ENCODE results near the gene SAMHD1. TPM values are rescaled to one million over a fixed set of nuclear protein-coding genes. Genes with fewer than 3 reads are reported as not detected.
"Not testable (repeated sequence)": the region's sequence is repeated elsewhere in the genome, so short reads cannot be mapped to it uniquely, and the experiment has no call there.

Gene SAMHD1
- total RNA-seq, 2 experiments from 2014 or later, result 222 to 229 TPM

DNA sequence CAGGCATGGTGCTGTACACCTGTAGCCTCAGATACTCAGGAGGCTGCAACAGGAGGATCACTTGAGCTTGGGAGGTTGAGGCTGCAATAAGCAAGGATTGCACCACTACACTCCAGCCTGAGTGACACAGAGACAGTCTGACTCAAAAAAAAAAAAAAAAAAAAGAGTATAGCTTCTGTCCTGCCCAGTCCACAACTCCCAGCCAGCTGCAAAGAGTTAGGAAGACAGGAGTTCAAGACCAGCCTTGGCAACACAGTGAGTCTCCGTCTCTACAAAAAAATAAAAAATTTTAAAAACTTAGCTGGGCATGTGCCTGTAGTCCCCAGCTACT, 103.8 kb downstream of the SAMHD1 start:
- no peaks in the 10 kb centered on the region for H3K27me3 Mint-ChIP-seq
- POLR2A ChIA-PET, result interaction anchor here (0.7 kb wide), 1 partner anchor 11 kb away, joined by 3 read pairs; no protein-coding TSS in a partner anchor
- no peaks in the 10 kb centered on the region for H3K36me3 Mint-ChIP-seq
- no peak overlapping the region for H3K27ac Mint-ChIP-seq
- DNase-seq (no peak), ATAC-seq (ENCODE audit: low read depth) (no peak)
- peaks cover 12% of the 10 kb centered on the region for H3K4me1 Mint-ChIP-seq
- no peak overlapping the region for H3K4me3 Mint-ChIP-seq
- no peaks in the 10 kb centered on the region for H3K9me3 Mint-ChIP-seq

GRCh38 chr20:36847009-36847709, 104.3 kb downstream of the SAMHD1 start:
- Mint-ChIP-seq H3K9me3 (no peaks in the 10 kb centered on the region), H3K4me1 (peaks cover 15% of the 10 kb centered on the region), H3K27ac (peak overlapping the region; percentile 36), H3K4me3 (no peak overlapping the region), H3K36me3 (no peaks in the 10 kb centered on the region), H3K27me3 (no peaks in the 10 kb centered on the region)
- POLR2A ChIA-PET, result interaction anchor here (0.7 to 2.2 kb wide), 2 partner anchors 9 to 10 kb away, joined by 3 to 11 read pairs; no protein-coding TSS in a partner anchor
- ATAC-seq (ENCODE audit: low read depth), result no peak
- no peak for DNase-seq

GRCh38 chr20:36845288-36845971, 106.1 kb downstream of the SAMHD1 start:
- Mint-ChIP-seq H3K27me3 (no peaks in the 10 kb centered on the region), H3K27ac (no peak overlapping the region), H3K36me3 (no peaks in the 10 kb centered on the region), H3K4me1 (peaks cover 26% of the 10 kb centered on the region), H3K9me3 (no peaks in the 10 kb centered on the region), H3K4me3 (no peak overlapping the region)
- DNase-seq (no peak), ATAC-seq (ENCODE audit: low read depth) (no peak)
- POLR2A ChIA-PET, result interaction anchor here (1.8 to 2.2 kb wide), 2 partner anchors 10 to 11 kb away, joined by 11 to 12 read pairs; no protein-coding TSS in a partner anchor

- POLR2A ChIA-PET; DNase-seq; ATAC-seq (ENCODE audit: low read depth); H3K9me3 Mint-ChIP-seq; H3K27me3 Mint-ChIP-seq; H3K36me3 Mint-ChIP-seq: not testable (repeated sequence)
- Mint-ChIP-seq H3K27ac (peak overlapping the region; percentile 85), H3K4me3 (peak overlapping the region; percentile 38), H3K4me1 (peaks cover 30% of the 10 kb centered on the region)
Observed at GRCh38 chr20:36841030-36841429, 110.5 kb downstream of the SAMHD1 start.

Other genes starting within 250 kb of the SAMHD1 start
- 10 to 100 TPM; 34.3 to 35.5 TPM for gene NDRG3, start 205.6 kb downstream of the SAMHD1 start, total RNA-seq
- 10 to 100 TPM; 32.2 to 32.4 TPM for gene DSN1, start 177.9 kb downstream of the SAMHD1 start, total RNA-seq
- gene TLDC2, start 75.6 kb downstream of the SAMHD1 start, total RNA-seq, result not detected
- gene RBL1, start 144.3 kb upstream of the SAMHD1 start, total RNA-seq, result 10 to 100 TPM; 46.8 to 49.4 TPM
- gene RPN2, start 227.6 kb upstream of the SAMHD1 start, total RNA-seq, result 100 to 1,000 TPM; 126 to 135 TPM
- gene MROH8, start 227.8 kb upstream of the SAMHD1 start, total RNA-seq, result 1 to 10 TPM; 2.0 to 2.5 TPM

Measured in activated naive CD8-positive, alpha-beta T cell treated with anti-CD3 and anti-CD28 coated beads, Interleukin-2, amount 10 ng/mL, durations not matched to agents 7 days and 5 days (primary cell).